Liver (tissue), 9 donors: ENCODE measurements around the gene PARVB. TPM values are rescaled to one million over a fixed set of nuclear protein-coding genes. Genes with fewer than 3 reads are reported as not detected.

Experiments
- DNase-seq: peaks from one replicate; pipeline ENCODE4 v3.0.0-alpha.2; 2017; ENCODE audit warnings: low spot score
- H3K27ac ChIP-seq, 2 donors: one replicate each; pipeline ENCODE4 v1.7.0; 2013; ENCODE audit warnings: inconsistent platforms in 2 of 2, low read length in 2 of 2, control low read depth in 1 of 2, low read depth in 1 of 2, mild to moderate bottlenecking in 1 of 2
- H3K27me3 ChIP-seq, 4 donors: one replicate each; pipeline versions ENCODE4 v1.6.1 to v1.7.0; 2013; ENCODE audit warnings: low read length in 3 of 4, inconsistent platforms in 1 of 4, mild to moderate bottlenecking in 1 of 4, moderate library complexity in 1 of 4; ENCODE audit not compliant: control insufficient read depth in 4 of 4, insufficient read depth in 4 of 4
- H3K36me3 ChIP-seq, 4 donors: one replicate each; pipeline versions ENCODE4 v1.6.1 to v1.7.0; 2013; ENCODE audit warnings: low read length in 3 of 4, mild to moderate bottlenecking in 3 of 4, low read depth in 1 of 4, moderate library complexity in 1 of 4; ENCODE audit not compliant: control insufficient read depth in 4 of 4, insufficient read depth in 3 of 4
- H3K4me1 ChIP-seq, 4 donors: one replicate each; pipeline versions ENCODE4 v1.6.1 to v1.7.0; 2013; ENCODE audit warnings: low read length in 3 of 4, mild to moderate bottlenecking in 3 of 4, moderate library complexity in 1 of 4; ENCODE audit not compliant: control insufficient read depth in 4 of 4, insufficient read depth in 4 of 4
- H3K4me3 ChIP-seq, 3 donors: one replicate each; pipeline versions ENCODE4 v1.6.1 to v1.7.0; 2013; ENCODE audit warnings: low read length in 3 of 3, control low read depth in 1 of 3, low read depth in 1 of 3, mild to moderate bottlenecking in 1 of 3
- H3K9ac ChIP-seq, 2 donors: one replicate each; pipeline ENCODE4 v1.7.0; 2013; ENCODE audit warnings: low read length in 2 of 2, mild to moderate bottlenecking in 2 of 2, moderate library complexity in 2 of 2, control low read depth in 1 of 2, low read depth in 1 of 2
- H3K9me3 ChIP-seq, 4 donors: one replicate each; pipeline versions ENCODE4 v1.6.1 to v1.7.0; 2013; ENCODE audit warnings: low read length in 3 of 4; ENCODE audit not compliant: control insufficient read depth in 4 of 4
- ATF3 ChIP-seq: IDR thresholded peaks from 2 replicates; pipeline ENCODE4 v1.6.1; 2016; ENCODE audit warnings: antibody characterized with exemption
- CTCF ChIP-seq: fragments of 150-350 bp; IDR thresholded peaks from 2 replicates; pipeline ENCODE4 v1.5.1; 2017; ENCODE audit warnings: improper control_type of control experiment, low read depth, low read length; ENCODE audit not compliant: missing input control
- EGR1 ChIP-seq, 2 donors: IDR thresholded peaks; 2 replicates each; pipeline ENCODE4 v1.6.1; 2016 to 2018; ENCODE audit warnings: antibody characterized with exemption in 2 of 2, low read depth in 2 of 2
- FOXA1 ChIP-seq: IDR thresholded peaks from 2 replicates; pipeline ENCODE4 v1.6.1; 2016; ENCODE audit warnings: antibody characterized with exemption
- FOXA2 ChIP-seq: IDR thresholded peaks from 2 replicates; pipeline ENCODE4 v1.6.1; 2016; ENCODE audit warnings: antibody characterized with exemption
- HNF4A ChIP-seq, 2 donors: conservative IDR thresholded peaks; 2 replicates each; pipeline ENCODE4 v1.6.1; 2016; ENCODE audit warnings: antibody characterized with exemption in 2 of 2, mild to moderate bottlenecking in 2 of 2
- HNF4G ChIP-seq: IDR thresholded peaks from 2 replicates; pipeline ENCODE4 v1.6.1; 2016; ENCODE audit warnings: antibody characterized with exemption
- JUND ChIP-seq, 2 donors: IDR thresholded peaks; 2 replicates each; pipeline ENCODE4 v1.6.1; 2016; ENCODE audit warnings: antibody characterized with exemption in 2 of 2
- MAX ChIP-seq: IDR thresholded peaks from 2 replicates; pipeline ENCODE4 v1.6.1; 2016; ENCODE audit warnings: antibody characterized with exemption
- NR2F2 ChIP-seq: IDR thresholded peaks from 2 replicates; pipeline ENCODE4 v1.6.1; 2016; ENCODE audit warnings: antibody characterized with exemption
- REST ChIP-seq: IDR thresholded peaks from 2 replicates; pipeline ENCODE4 v1.6.1; 2016; ENCODE audit warnings: antibody characterized with exemption, mild to moderate bottlenecking
- SP1 ChIP-seq: IDR thresholded peaks from 2 replicates; pipeline ENCODE4 v1.6.1; 2018; ENCODE audit warnings: antibody characterized with exemption, mild to moderate bottlenecking
- TAF1 ChIP-seq: conservative IDR thresholded peaks from 2 replicates; pipeline ENCODE4 v1.6.1; 2016; ENCODE audit warnings: antibody characterized with exemption, mild to moderate bottlenecking
- YY1 ChIP-seq: IDR thresholded peaks from 2 replicates; pipeline ENCODE4 v1.6.1; 2016; ENCODE audit warnings: antibody characterized with exemption, mild to moderate bottlenecking
- ZBTB33 ChIP-seq: IDR thresholded peaks from 2 replicates; pipeline ENCODE4 v1.6.1; 2016; ENCODE audit warnings: antibody characterized with exemption
- WGBS: extraction: QIAGEN DNeasy Blood & Tissue Kit; methylation state at CpG from one replicate; pipeline ENCODE4 v1.1.7; 2013; 5-methylcytosine and 5-hydroxymethylcytosine counted together
- polyA plus RNA-seq, 2 donors: library from polyadenylated mRNA; stranded (reverse) in 1 of 2; unstranded in 1 of 2; fragments of 200-250 nt in 1 of 2; fragments of >200 nt in 1 of 2; fragmentation: Nextera tagmentation in 1 of 2; extraction: Ambion mirVana in 1 of 2; gene quantifications; one replicate each; pipeline versions ENCODE4 v1.2.1 to v1.2.3, GENCODE V29; 2013 to 2015
- total RNA-seq, 2 donors: library from RNA; depleted of rRNA; stranded (reverse); fragments of >200 nt; gene quantifications; one replicate each; pipeline ENCODE4 v1.2.3, GENCODE V29; 2014
- donor health status: healthy.
- donor health status: healthy.
- donor health status: healthy.
- donor health status: healthy.
- donor health status: healthy.

Gene PARVB
- total and polyA plus RNA-seq, 4 donors: 3.2 to 55.5 (median 17.7) TPM

- Histone ChIP-seq H3K27ac (no peak overlapping the region), H3K27me3 (no peaks in the 10 kb centered on the region), H3K4me3 (no peak overlapping the region), H3K36me3 (peaks cover 9 to 29% (median 16%) of the 10 kb centered on the region in 4 donors), H3K9ac (no peak overlapping the region), H3K9me3 (no peaks in the 10 kb centered on the region), H3K4me1 (no peaks in the 10 kb centered on the region)
- DNase-seq: no peak
- TF ChIP-seq ATF3 (no peak), FOXA1 (no peak), JUND (IDR thresholded peaks at IDR 0.05) (no peak), YY1 (no peak), SP1 (no peak), EGR1 (IDR thresholded peaks at IDR 0.05; ENCODE audit: low read depth in 2 of 2) (no peak), NR2F2 (no peak), ZBTB33 (no peak), TAF1 (no peak)
- 97% methylated on average over 4 of the region's 4 CpGs for WGBS
Measured at GRCh38 chr22:44000123-44000522, 24.0 kb upstream of the PARVB start.

GRCh38 chr22:44001521-44001920, 22.6 kb upstream of the PARVB start:
- 93% methylated on average over 7 of the region's 7 CpGs for WGBS
- H3K9me3 ChIP-seq: no peaks in the 10 kb centered on the region
- no peak overlapping the region for H3K9ac ChIP-seq
- H3K4me1 ChIP-seq: no peaks in the 10 kb centered on the region
- no peak for TF ChIP-seq SP1
- TF ChIP-seq HNF4G: no peak
- TF ChIP-seq CTCF: no peak
- no peak for TF ChIP-seq FOXA2
- no peak for TF ChIP-seq MAX
- TF ChIP-seq FOXA1: no peak
- TF ChIP-seq ATF3: no peak
- TF ChIP-seq HNF4A (conservative IDR thresholded peaks at IDR 0.05): no peak
- TF ChIP-seq REST: no peak
- no peak overlapping the region for H3K4me3 ChIP-seq
- DNase-seq: no peak
- no peak overlapping the region for H3K27ac ChIP-seq
- no peaks in the 10 kb centered on the region for H3K27me3 ChIP-seq
- peaks cover 4 to 17% (median 14%) of the 10 kb centered on the region in 4 donors for H3K36me3 ChIP-seq
